GM23248 (cell line): ENCODE data around the gene SP3.

Experiments used
- EZH2 ChIP-seq: fragments of 200-600 bp; sonication (generic); IDR thresholded peaks from 2 replicates; pipeline ENCODE4 v1.6.1; 2018; ENCODE audit warnings: antibody characterized with exemption, mild to moderate bottlenecking; ENCODE audit not compliant: insufficient read depth, poor library complexity, severe bottlenecking
- EZH2phosphoT487 ChIP-seq: fragments of 200-600 bp; sonication (generic); IDR thresholded peaks from 2 replicates; pipeline ENCODE4 v1.6.1; 2018; ENCODE audit warnings: antibody characterized with exemption, moderate library complexity, mild to moderate bottlenecking, low read depth; ENCODE audit not compliant: insufficient read depth

- no peak for TF ChIP-seq EZH2
- no peak for TF ChIP-seq EZH2phosphoT487
These were observed 46.6 kb upstream of the SP3 start for GRCh38 chr2:174011796-174012195.
